Ovary (tissue), 9 donors: ENCODE data around the gene FBLN2. TPM values are rescaled to one million over a fixed set of nuclear protein-coding genes. Genes with fewer than 3 reads are reported as not detected.

Source experiments
- DNase-seq, 5 donors: peaks; one replicate each; pipeline ENCODE4 v3.0.0-alpha.2; 2019 to 2020
- H3K27ac ChIP-seq, 2 donors: fragments of 200-600 bp; one replicate each; pipeline versions ENCODE4 v1.5.1 to v1.8.0; 2019 to 2022
- H3K27me3 ChIP-seq: fragments of 200-600 bp; one replicate; pipeline ENCODE4 v1.8.0; 2022
- H3K36me3 ChIP-seq: fragments of 200-600 bp; sonication (generic); one replicate; pipeline ENCODE4 v1.5.1; 2019
- H3K4me1 ChIP-seq: one replicate; pipeline ENCODE4 v1.8.1; 2013; ENCODE audit warnings: mild to moderate bottlenecking, moderate library complexity; ENCODE audit not compliant: insufficient read depth
- H3K4me3 ChIP-seq: fragments of 200-600 bp; sonication (generic); one replicate; pipeline ENCODE4 v1.5.1; 2017
- H3K9me3 ChIP-seq, 2 donors: fragments of 200-600 bp in 1 of 2; sonication (generic) in 1 of 2; one replicate each; pipeline versions ENCODE4 v1.5.1 to v1.8.1; 2013 to 2019; ENCODE audit warnings: mild to moderate bottlenecking in 1 of 2, moderate library complexity in 1 of 2
- CTCF ChIP-seq, 3 donors: fragments of 450-650 bp in 2 of 3; fragments of 200-600 bp in 1 of 3; IDR thresholded peaks; one replicate each; pipeline versions ENCODE4 v1.5.1 to v1.8.0; 2016 to 2022; ENCODE audit warnings: antibody characterized with exemption in 3 of 3, mild to moderate bottlenecking in 1 of 3
- EP300 ChIP-seq: sonication (generic); formaldehyde crosslinking; IDR thresholded peaks from one replicate; pipeline ENCODE4 v1.6.1; 2017; ENCODE audit warnings: antibody characterized with exemption
- POLR2A ChIP-seq: fragments of 450-650 bp; IDR thresholded peaks from one replicate; pipeline ENCODE4 v1.6.1; 2017; ENCODE audit warnings: antibody characterized with exemption, mild to moderate bottlenecking, moderate library complexity
- WGBS, 3 donors: extraction: QIAGEN DNeasy Blood & Tissue Kit in 1 of 3; methylation state at CpG; one replicate each; pipeline versions ENCODE4 v1.1.5 to v1.1.7; 2013 to 2017; 5-methylcytosine and 5-hydroxymethylcytosine counted together
- intact Hi-C, 4 donors: fragments of 100-400 bp; cut with DNase I; formaldehyde crosslinking; loops; one replicate each; pipeline versions ENCODE4 v1.11.0 to v1.15.1; 2022 to 2023
- polyA plus RNA-seq, 2 donors: library from polyadenylated mRNA; stranded (reverse); fragments of 200-250 nt in 1 of 2; fragments of 350-450 nt in 1 of 2; fragmentation: Illumina TruSeq in 1 of 2; extraction: RNeasy Lipid Tissue Mini Kit (QIAGEN cat#74804) in 1 of 2; gene quantifications; one replicate each; pipeline ENCODE4 v1.2.3, GENCODE V29; 2013 to 2014
- total RNA-seq, 7 donors: library from RNA; depleted of rRNA in 2 of 7; stranded (reverse); fragments of >200 nt in 2 of 7; fragmentation: NEBNext Ultra II Directional in 3 of 7; extraction: Animal tissue kit (Norgen Biotek cat#: 25700) in 3 of 7; gene quantifications; one replicate each; pipeline versions ENCODE4 v1.1.0 to v1.2.4, GENCODE V29; 2016 to 2023
- donor health status: DM: no; HTN: no; CAD: no; lungs with moderate emphysema.
- donor health status: DM: no; HTN: no; CAD: no.
- donor health status: Bipolar disorder and iron deficiency.
- donor health status: DM: yes; HTN: yes; CAD: no.
- donor health status: DM: no; HTN: no; CAD: no.
- donor health status: DM: yes; HTN: yes; CAD: no.

FBLN2 gene
- total and polyA plus RNA-seq, 9 donors = 4.0 to 18.2 (median 8.1) TPM

GRCh38 chr3:13601692-13602080 lies 52.8 kb downstream of the FBLN2 start:
- intact Hi-C loops = no loop called here
- no peak for TF ChIP-seq EP300
- no peak for TF ChIP-seq POLR2A
- Histone ChIP-seq H3K4me3 (no peak overlapping the region), H3K27me3 (no peaks in the 10 kb centered on the region), H3K36me3 (no peaks in the 10 kb centered on the region), H3K9me3 (no peaks in the 10 kb centered on the region), H3K27ac (no peak overlapping the region), H3K4me1 (no peaks in the 10 kb centered on the region)
- DNase-seq = no peak

GRCh38 chr3:13605555-13605954 lies 56.6 kb downstream of the FBLN2 start:
- intact Hi-C loops = no loop called here
- no peaks in the 10 kb centered on the region for H3K9me3 ChIP-seq
- DNase-seq = peak in 1 of 5 donors; percentile 7
- no peaks in the 10 kb centered on the region for H3K4me1 ChIP-seq
- no peaks in the 10 kb centered on the region for H3K36me3 ChIP-seq
- 90 to 95% (median 93%) methylated on average over 6 of the region's 6 CpGs for WGBS, 3 donors
- H3K27ac ChIP-seq = no peak overlapping the region
- TF ChIP-seq EP300 = no peak
- no peak for TF ChIP-seq CTCF (IDR thresholded peaks at IDR 0.05)
- no peak for TF ChIP-seq POLR2A
- no peaks in the 10 kb centered on the region for H3K27me3 ChIP-seq
- H3K4me3 ChIP-seq = no peak overlapping the region

GRCh38 chr3:13607821-13608597 lies 59.1 kb downstream of the FBLN2 start:
- H3K36me3 ChIP-seq = no peaks in the 10 kb centered on the region
- DNase-seq = peak in 1 of 5 donors; percentile 8
- TF ChIP-seq EP300 = no peak
- TF ChIP-seq CTCF (IDR thresholded peaks at IDR 0.05) = no peak
- TF ChIP-seq POLR2A = no peak
- WGBS, 3 donors = 86 to 90% (median 86%) methylated on average over 14 of the region's 14 CpGs
- H3K9me3 ChIP-seq = no peaks in the 10 kb centered on the region
- no peak overlapping the region for H3K27ac ChIP-seq
- no peak overlapping the region for H3K4me3 ChIP-seq
- H3K27me3 ChIP-seq = no peaks in the 10 kb centered on the region
- no peaks in the 10 kb centered on the region for H3K4me1 ChIP-seq
- intact Hi-C loops = no loop called here

GRCh38 chr3:13608969-13609725 lies 60.2 kb downstream of the FBLN2 start:
- Histone ChIP-seq H3K36me3 (no peaks in the 10 kb centered on the region), H3K4me3 (no peak overlapping the region), H3K4me1 (no peaks in the 10 kb centered on the region), H3K9me3 (no peaks in the 10 kb centered on the region), H3K27me3 (no peaks in the 10 kb centered on the region), H3K27ac (no peak overlapping the region)
- peak in 1 of 5 donors; percentile 17 for DNase-seq
- no peak for TF ChIP-seq CTCF (IDR thresholded peaks at IDR 0.05)
- intact Hi-C loops = no loop called here
- WGBS, 3 donors = 82 to 87% (median 86%) methylated on average over 18 to 20 of the region's 20 CpGs
